Fibroblast of lung (primary cell): ENCODE data around the gene MATN1. TPM values are rescaled to one million over a fixed set of nuclear protein-coding genes. Genes with fewer than 3 reads are reported as not detected.

Experiments
- DNase-seq, 2 donors: peaks; one replicate each; pipeline versions ENCODE4 v3.0.0 to v3.0.0-alpha.2; 2010; ENCODE audit warnings: low read depth in 2 of 2
- H2AFZ ChIP-seq: 2 replicates; pipeline ENCODE4 v1.5.1; 2012; ENCODE audit warnings: low read length, control low read depth, inconsistent platforms
- H3K27ac ChIP-seq: 2 replicates; pipeline ENCODE4 v1.5.1; 2011; ENCODE audit warnings: low read length, control low read depth; ENCODE audit not compliant: insufficient read depth
- H3K27me3 ChIP-seq: 2 replicates; pipeline ENCODE4 v1.5.1; 2011; ENCODE audit warnings: mild to moderate bottlenecking, low read length; ENCODE audit not compliant: control insufficient read depth, insufficient read depth
- H3K36me3 ChIP-seq: 2 replicates; pipeline ENCODE4 v1.5.1; 2011; ENCODE audit warnings: low read length; ENCODE audit not compliant: control insufficient read depth, insufficient read depth
- H3K4me1 ChIP-seq: 2 replicates; pipeline ENCODE4 v1.5.1; 2011; ENCODE audit warnings: low read length; ENCODE audit not compliant: control insufficient read depth, insufficient read depth; ENCODE audit errors: extremely low read depth
- H3K4me2 ChIP-seq: 2 replicates; pipeline ENCODE4 v1.5.1; 2011; ENCODE audit warnings: low read length, control low read depth; ENCODE audit not compliant: insufficient read depth; ENCODE audit errors: extremely low read depth
- H3K4me3 ChIP-seq, 4 experiments: fragments of 200-600 bp in 1 of 4; sonication (generic) in 1 of 4; replicated peaks in 1 of 4; 2 replicates each; pipeline ENCODE4 v1.5.1; 2011 to 2016; ENCODE audit warnings: low read length in 4 of 4, low read depth in 3 of 4, mild to moderate bottlenecking in 3 of 4, control low read depth in 2 of 4, inconsistent platforms in 1 of 4, mixed read lengths in 1 of 4; ENCODE audit not compliant: insufficient read depth in 1 of 4; ENCODE audit errors: control extremely low read depth in 1 of 4
- H3K79me2 ChIP-seq: 2 replicates; pipeline ENCODE4 v1.5.1; 2012; ENCODE audit warnings: mild to moderate bottlenecking, low read length, inconsistent platforms; ENCODE audit not compliant: control insufficient read depth, insufficient read depth
- H3K9ac ChIP-seq: 2 replicates; pipeline ENCODE4 v1.5.1; 2011; ENCODE audit warnings: mild to moderate bottlenecking, low read length, control low read depth; ENCODE audit not compliant: insufficient read depth
- H3K9me3 ChIP-seq: 2 replicates; pipeline ENCODE4 v1.5.1; 2012; ENCODE audit warnings: low read depth, low read length; ENCODE audit not compliant: control insufficient read depth, insufficient read depth
- H4K20me1 ChIP-seq: 2 replicates; pipeline ENCODE4 v1.5.1; 2011; ENCODE audit warnings: low read length; ENCODE audit not compliant: control insufficient read depth, insufficient read depth; ENCODE audit errors: extremely low read depth
- EZH2 ChIP-seq: IDR thresholded peaks from 2 replicates; pipeline ENCODE4 v1.5.1; 2012; ENCODE audit warnings: low read length, control low read depth, mild to moderate bottlenecking; ENCODE audit errors: missing control alignments
- polyA plus RNA-seq, 2 donors: library from polyadenylated mRNA; depleted of rRNA in 1 of 2; stranded (reverse) in 1 of 2; unstranded in 1 of 2; fragments of >200 nt; gene quantifications; 2 replicates each; pipeline ENCODE4 v1.2.1, GENCODE V29; 2011 to 2012; ENCODE audit warnings: missing spikeins in 1 of 2
- total RNA-seq: library from RNA; depleted of rRNA; stranded (reverse); fragments of >200 nt; gene quantifications from 2 replicates; pipeline ENCODE4 v1.2.1, GENCODE V29; 2014
- TF ChIP-seq, protein P1 (sequence below), 2 donors: IDR thresholded peaks in 1 of 2; conservative IDR thresholded peaks in 1 of 2; 1 replicate in 1 of 2; 2 replicates in 1 of 2; pipeline ENCODE4 v1.5.1; 2011 to 2012; ENCODE audit warnings: low read length in 2 of 2, control low read depth in 1 of 2, inconsistent platforms in 1 of 2, low read depth in 1 of 2, mild to moderate bottlenecking in 1 of 2

MATN1 gene
- total and polyA plus RNA-seq, 2 donors (not counting 1 experiment from before 2014, with no cell fraction given): not detected

DNA sequence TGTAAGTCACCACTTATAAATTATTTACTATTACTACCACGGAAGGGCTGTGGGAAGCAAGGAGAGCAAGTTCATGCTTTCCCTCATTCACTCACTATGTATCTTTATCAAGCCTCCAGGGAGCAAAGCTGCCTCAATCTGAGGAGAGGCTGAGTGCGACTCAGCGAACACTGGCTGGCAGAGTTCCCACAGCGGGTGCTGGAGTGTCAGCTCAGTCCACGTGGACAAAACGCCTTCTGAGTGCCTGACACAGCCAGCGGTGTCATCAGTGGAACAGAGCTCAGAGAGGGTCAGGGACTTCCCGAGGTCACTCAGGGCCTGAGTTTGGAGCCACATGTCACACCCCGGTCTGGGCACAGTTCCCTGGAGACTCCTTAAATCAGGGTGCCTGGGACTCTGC lies 16.9 kb downstream of the MATN1 start:
- no peak overlapping the region for H3K4me3 ChIP-seq
- H4K20me1 ChIP-seq: no peaks in the 10 kb centered on the region
- H3K9me3 ChIP-seq: no peaks in the 10 kb centered on the region
- no peaks in the 10 kb centered on the region for H3K79me2 ChIP-seq
- no peaks in the 10 kb centered on the region for H3K4me1 ChIP-seq
- no peak overlapping the region for H3K27ac ChIP-seq
- no peak overlapping the region for H2AFZ ChIP-seq
- H3K9ac ChIP-seq: no peak overlapping the region
- H3K36me3 ChIP-seq: no peaks in the 10 kb centered on the region
- DNase-seq: peak; percentile 24 to 30
- TF ChIP-seq, protein P1, sequence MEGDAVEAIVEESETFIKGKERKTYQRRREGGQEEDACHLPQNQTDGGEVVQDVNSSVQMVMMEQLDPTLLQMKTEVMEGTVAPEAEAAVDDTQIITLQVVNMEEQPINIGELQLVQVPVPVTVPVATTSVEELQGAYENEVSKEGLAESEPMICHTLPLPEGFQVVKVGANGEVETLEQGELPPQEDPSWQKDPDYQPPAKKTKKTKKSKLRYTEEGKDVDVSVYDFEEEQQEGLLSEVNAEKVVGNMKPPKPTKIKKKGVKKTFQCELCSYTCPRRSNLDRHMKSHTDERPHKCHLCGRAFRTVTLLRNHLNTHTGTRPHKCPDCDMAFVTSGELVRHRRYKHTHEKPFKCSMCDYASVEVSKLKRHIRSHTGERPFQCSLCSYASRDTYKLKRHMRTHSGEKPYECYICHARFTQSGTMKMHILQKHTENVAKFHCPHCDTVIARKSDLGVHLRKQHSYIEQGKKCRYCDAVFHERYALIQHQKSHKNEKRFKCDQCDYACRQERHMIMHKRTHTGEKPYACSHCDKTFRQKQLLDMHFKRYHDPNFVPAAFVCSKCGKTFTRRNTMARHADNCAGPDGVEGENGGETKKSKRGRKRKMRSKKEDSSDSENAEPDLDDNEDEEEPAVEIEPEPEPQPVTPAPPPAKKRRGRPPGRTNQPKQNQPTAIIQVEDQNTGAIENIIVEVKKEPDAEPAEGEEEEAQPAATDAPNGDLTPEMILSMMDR (conservative IDR thresholded peaks at IDR 0.05 in 1 of 2, IDR thresholded peaks at IDR 0.05 in 1 of 2; ENCODE audit: low read depth in 1 of 2, low read length in 2 of 2): no peak
- no peak for TF ChIP-seq EZH2
- no peaks in the 10 kb centered on the region for H3K27me3 ChIP-seq
- H3K4me2 ChIP-seq: no peak overlapping the region

DNA sequence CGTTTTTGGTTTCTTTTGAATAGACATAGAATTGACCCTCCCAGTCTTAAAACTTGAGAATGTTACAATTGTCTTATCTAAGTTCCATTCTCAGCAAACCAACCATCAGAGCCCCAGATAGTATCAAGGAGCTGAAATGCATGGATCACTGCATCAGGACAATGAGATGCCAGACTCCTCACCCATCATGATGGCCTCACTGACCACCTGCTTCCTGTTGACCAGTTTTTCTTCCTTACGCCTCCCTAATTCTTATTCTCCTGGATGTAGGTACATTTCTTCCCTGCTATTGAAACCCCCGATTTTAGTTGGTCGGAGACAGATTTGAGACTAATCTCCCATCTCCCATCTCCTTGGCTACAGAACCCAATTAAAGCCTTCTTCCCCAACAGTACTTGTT lies 17.7 kb downstream of the MATN1 start:
- Histone ChIP-seq H2AFZ (no peak overlapping the region), H3K9ac (no peak overlapping the region), H3K79me2 (no peaks in the 10 kb centered on the region), H4K20me1 (no peaks in the 10 kb centered on the region), H3K27me3 (no peaks in the 10 kb centered on the region), H3K4me1 (peaks cover 8% of the 10 kb centered on the region), H3K4me2 (no peak overlapping the region), H3K9me3 (no peaks in the 10 kb centered on the region), H3K27ac (no peak overlapping the region), H3K36me3 (no peaks in the 10 kb centered on the region), H3K4me3 (no peak overlapping the region)
- no peak for DNase-seq
- TF ChIP-seq, protein P1 (conservative IDR thresholded peaks at IDR 0.05 in 1 of 2, IDR thresholded peaks at IDR 0.05 in 1 of 2; ENCODE audit: low read depth in 1 of 2, low read length in 2 of 2): no peak
- no peak for TF ChIP-seq EZH2

DNA sequence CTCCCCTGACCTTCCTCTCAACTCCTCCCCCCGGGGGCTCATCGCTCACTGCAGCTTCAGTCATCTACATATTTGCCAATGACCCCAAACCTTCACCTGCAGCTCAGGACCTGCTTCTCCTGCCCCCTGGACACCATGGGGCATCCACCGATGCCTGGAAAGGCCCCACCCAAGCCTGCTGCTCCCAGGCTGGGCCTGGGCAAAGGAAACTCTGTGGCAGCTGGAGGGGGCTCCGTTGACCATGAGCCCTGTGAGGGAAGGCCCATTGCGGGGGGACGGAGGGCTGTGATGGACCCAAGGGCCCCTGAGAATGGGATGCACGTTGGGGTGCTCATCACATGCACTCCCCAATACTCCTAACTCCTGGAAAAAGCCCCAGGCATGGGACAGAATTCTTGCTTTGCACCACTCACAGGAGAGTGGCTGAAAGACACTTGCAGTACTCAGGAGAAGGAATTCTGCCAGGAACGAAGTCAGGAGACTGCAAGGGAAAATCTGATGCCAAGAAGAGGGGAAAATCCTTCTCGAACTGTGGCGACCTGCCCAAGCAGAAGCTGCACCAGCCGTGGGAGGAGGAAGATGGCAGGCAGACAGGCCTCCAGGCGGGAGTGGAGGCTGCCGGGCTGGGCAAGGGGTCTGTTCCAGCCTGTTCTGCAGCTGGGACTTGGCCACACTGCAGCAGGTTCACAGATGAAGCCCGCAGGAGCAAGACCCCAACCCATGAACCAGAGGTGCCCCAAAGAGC lies 18.4 kb downstream of the MATN1 start:
- Histone ChIP-seq H2AFZ (no peak overlapping the region), H3K27me3 (no peaks in the 10 kb centered on the region), H3K79me2 (no peaks in the 10 kb centered on the region), H3K4me1 (peaks cover 8% of the 10 kb centered on the region), H3K4me2 (no peak overlapping the region), H3K9me3 (no peaks in the 10 kb centered on the region), H4K20me1 (no peaks in the 10 kb centered on the region), H3K9ac (no peak overlapping the region), H3K4me3 (no peak overlapping the region), H3K27ac (no peak overlapping the region), H3K36me3 (no peaks in the 10 kb centered on the region)
- TF ChIP-seq EZH2: no peak
- TF ChIP-seq, protein P1 (conservative IDR thresholded peaks at IDR 0.05 in 1 of 2, IDR thresholded peaks at IDR 0.05 in 1 of 2; ENCODE audit: low read depth in 1 of 2, low read length in 2 of 2): no peak
- no peak for DNase-seq
